ENCODE measurements around the gene CSTB.

Gene CSTB

GRCh38 chr21:43727519-43728153, 48.5 kb downstream of the CSTB start:
- DNase-seq = no peak

DNA sequence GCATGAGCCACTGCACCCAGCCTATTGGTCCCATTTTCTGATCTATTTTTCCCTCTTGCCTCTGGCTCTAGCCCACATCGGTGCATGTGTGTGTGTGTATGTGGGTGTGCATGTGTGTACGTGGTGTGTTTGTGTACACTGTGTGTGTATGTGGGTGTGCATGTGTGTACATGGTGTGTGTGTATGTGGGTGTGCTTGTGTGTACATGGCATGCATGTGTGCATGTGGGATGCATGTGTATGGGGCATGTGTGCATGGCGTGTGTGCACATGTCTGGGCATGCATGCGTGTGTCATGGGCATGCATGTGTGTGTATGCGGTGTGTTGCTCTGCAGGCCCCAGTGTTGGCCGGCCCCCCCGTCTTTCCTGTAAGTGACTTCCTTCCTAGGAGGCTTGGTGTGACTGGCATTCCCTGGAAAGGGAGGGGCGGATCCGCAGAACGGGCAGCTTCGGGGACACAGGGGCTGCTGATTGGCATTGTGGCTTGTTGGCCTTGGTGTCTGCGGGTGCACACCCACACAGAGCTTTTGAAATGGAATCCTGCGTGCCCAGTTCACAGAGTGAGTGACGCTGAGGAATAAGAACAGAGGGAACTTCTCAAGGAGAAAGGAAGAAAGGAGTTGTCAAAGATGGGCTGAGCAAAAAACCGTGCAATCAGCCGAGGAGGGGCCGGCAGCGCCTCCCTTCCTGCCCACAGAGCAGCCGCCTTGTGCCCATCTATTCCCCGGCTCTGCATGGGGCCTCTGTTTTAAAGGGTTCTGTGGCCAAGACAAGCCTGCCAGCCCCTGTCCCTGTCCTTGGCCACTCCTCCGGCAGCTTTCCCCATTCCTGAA, 49.2 kb downstream of the CSTB start:
- no peak for DNase-seq

Measured in stimulated activated naive CD4-positive, alpha-beta T cell (primary cell).